Upper lobe of right lung (tissue), 1 donor: ENCODE measurements around the gene GNAI2. TPM values are rescaled to one million over a fixed set of nuclear protein-coding genes. Genes with fewer than 3 reads are reported as not detected.

Experiments
- ATAC-seq: fragments of 200-7000 bp; cut with Tn5 transposase; one replicate; pipeline ENCODE4 v1.9.1; 2020; ENCODE audit warnings: mild to moderate bottlenecking, moderate library complexity
- DNase-seq: peaks from one replicate; pipeline ENCODE4 v3.0.0-alpha.2; 2020
- H3K27ac ChIP-seq: fragments of 200-600 bp; one replicate; pipeline ENCODE4 v1.8.0; 2022
- H3K27me3 ChIP-seq: fragments of 200-600 bp; one replicate; pipeline ENCODE4 v1.8.0; 2022; ENCODE audit warnings: mild to moderate bottlenecking
- H3K36me3 ChIP-seq: fragments of 200-600 bp; one replicate; pipeline ENCODE4 v1.8.0; 2022
- H3K4me1 ChIP-seq: fragments of 200-600 bp; one replicate; pipeline ENCODE4 v1.8.0; 2022
- H3K4me3 ChIP-seq: fragments of 200-600 bp; one replicate; pipeline ENCODE4 v1.8.0; 2022; ENCODE audit warnings: mild to moderate bottlenecking
- H3K9me3 ChIP-seq: fragments of 200-600 bp; one replicate; pipeline ENCODE4 v1.8.0; 2022
- intact Hi-C: fragments of 100-400 bp; cut with DNase I; formaldehyde crosslinking; loops from one replicate; pipeline ENCODE4 v1.11.0; 2022
- total RNA-seq: library from RNA; stranded (reverse); fragmentation: NEBNext Ultra II Directional; extraction: Animal tissue kit (Norgen Biotek cat#: 25700); gene quantifications from one replicate; pipeline ENCODE4 v1.2.1, GENCODE V29; 2021
- TF ChIP-seq, protein P1 (sequence below): fragments of 200-600 bp; IDR thresholded peaks from one replicate; pipeline ENCODE4 v1.8.0; 2022; ENCODE audit warnings: antibody characterized with exemption
- donor health status: DM: no; HTN: yes; CAD: no; lungs with severe emphysema.

GNAI2 gene
- total RNA-seq, 1 donor from 2014 or later: 321 TPM

DNA sequence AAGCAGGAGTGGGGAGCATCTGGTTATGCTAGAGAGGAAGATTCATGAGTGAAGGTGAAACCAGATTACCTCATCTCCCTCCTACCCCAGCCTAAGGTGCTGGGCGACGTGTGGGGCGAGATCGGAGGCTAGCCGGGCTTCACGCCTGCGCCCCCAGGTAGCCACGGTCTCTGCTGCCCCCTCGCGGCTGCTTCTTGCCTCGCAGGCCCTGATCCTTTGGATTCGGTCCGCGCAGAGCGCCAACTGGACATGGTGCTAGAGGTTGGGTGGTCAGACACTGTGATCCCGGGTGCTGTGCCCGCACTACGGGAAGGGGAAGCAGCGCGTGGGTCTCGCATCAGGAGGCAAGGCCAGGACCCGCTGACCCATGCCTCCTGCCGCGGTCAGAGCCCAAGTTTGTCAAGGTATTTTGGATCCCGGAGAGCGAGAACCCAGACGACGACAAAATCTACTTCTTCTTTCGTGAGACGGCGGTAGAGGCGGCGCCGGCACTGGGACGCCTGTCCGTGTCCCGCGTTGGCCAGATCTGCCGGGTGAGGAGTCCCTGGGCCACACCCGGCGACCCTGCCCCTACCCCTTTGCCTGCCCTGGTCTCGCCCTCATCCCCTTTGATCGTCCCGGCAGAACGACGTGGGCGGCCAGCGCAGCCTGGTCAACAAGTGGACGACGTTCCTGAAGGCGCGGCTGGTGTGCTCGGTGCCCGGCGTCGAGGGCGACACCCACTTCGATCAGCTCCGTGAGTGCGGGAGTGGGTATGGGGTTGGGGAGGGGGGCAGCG, 37.1 kb downstream of the GNAI2 start:
- H3K9me3 ChIP-seq: no peaks in the 10 kb centered on the region
- ATAC-seq (peak; percentile 84), DNase-seq (peak; percentile 94)
- H3K4me3 ChIP-seq: peak overlapping the region; percentile 37
- intact Hi-C loops: loop anchor here (5.0 kb wide), 2 partner anchors 46 to 81 kb away; partner anchors contain the start of gene GNAT1
- H3K36me3 ChIP-seq: no peaks in the 10 kb centered on the region
- TF ChIP-seq, protein P1, sequence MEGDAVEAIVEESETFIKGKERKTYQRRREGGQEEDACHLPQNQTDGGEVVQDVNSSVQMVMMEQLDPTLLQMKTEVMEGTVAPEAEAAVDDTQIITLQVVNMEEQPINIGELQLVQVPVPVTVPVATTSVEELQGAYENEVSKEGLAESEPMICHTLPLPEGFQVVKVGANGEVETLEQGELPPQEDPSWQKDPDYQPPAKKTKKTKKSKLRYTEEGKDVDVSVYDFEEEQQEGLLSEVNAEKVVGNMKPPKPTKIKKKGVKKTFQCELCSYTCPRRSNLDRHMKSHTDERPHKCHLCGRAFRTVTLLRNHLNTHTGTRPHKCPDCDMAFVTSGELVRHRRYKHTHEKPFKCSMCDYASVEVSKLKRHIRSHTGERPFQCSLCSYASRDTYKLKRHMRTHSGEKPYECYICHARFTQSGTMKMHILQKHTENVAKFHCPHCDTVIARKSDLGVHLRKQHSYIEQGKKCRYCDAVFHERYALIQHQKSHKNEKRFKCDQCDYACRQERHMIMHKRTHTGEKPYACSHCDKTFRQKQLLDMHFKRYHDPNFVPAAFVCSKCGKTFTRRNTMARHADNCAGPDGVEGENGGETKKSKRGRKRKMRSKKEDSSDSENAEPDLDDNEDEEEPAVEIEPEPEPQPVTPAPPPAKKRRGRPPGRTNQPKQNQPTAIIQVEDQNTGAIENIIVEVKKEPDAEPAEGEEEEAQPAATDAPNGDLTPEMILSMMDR: peak; percentile 98
- peaks cover 7% of the 10 kb centered on the region for H3K27me3 ChIP-seq
- no peak overlapping the region for H3K27ac ChIP-seq
- H3K4me1 ChIP-seq: peaks cover 30% of the 10 kb centered on the region

DNA sequence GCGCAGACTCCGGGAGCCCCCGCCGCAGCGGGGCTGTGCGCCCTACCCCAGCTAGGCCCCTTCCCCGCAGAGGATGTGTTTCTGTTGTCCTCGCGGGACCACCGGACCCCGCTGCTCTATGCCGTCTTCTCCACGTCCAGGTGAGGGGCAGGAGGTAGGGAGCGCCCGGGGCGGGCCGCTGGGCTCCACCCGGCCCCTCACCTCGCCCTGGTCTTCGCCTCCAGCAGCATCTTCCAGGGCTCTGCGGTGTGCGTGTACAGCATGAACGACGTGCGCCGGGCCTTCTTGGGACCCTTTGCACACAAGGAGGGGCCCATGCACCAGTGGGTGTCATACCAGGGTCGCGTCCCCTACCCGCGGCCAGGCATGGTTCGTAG, 37.7 kb downstream of the GNAI2 start:
- Histone ChIP-seq H3K27me3 (peaks cover 7% of the 10 kb centered on the region), H3K4me3 (peak overlapping the region; percentile 37), H3K36me3 (no peaks in the 10 kb centered on the region), H3K27ac (no peak overlapping the region), H3K9me3 (no peaks in the 10 kb centered on the region), H3K4me1 (peaks cover 24% of the 10 kb centered on the region)
- TF ChIP-seq, protein P1: no peak
- ATAC-seq (no peak), DNase-seq (no peak)
- intact Hi-C loops: loop anchor here (5.0 kb wide), 2 partner anchors 46 to 81 kb away; partner anchors contain the start of gene GNAT1

DNA sequence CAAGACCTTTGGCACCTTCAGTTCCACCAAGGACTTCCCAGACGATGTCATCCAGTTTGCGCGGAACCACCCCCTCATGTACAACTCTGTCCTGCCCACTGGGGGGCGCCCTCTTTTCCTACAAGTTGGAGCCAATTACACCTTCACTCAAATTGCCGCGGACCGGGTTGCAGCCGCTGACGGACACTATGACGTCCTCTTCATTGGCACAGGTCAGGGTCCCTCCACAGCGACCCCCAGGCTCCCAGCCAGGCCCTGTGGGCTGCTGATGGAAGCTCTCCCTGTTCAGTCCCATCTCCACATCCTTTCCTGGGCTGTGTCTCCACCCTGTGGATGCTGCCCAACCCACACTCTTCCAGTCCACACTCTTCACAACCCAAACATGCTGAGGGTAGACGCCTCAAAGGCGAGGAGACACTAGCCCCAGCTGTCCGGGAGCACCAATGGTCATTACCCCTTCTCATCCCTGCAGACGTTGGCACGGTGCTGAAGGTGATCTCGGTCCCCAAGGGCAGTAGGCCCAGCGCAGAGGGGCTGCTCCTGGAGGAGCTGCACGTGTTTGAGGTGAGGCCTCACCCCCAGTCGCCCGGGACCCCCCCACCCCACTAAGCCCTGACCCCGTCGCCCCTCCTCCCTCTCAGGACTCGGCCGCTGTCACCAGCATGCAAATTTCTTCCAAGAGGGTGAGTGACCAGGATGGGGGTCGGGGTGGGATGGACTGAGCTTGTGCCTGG, 38.5 kb downstream of the GNAI2 start:
- H3K9me3 ChIP-seq: no peaks in the 10 kb centered on the region
- TF ChIP-seq, protein P1: peak; percentile 69
- intact Hi-C loops: loop anchor here (5.0 kb wide), 2 partner anchors 47 to 82 kb away; partner anchors contain the start of gene GNAT1
- H3K27me3 ChIP-seq: peaks cover 7% of the 10 kb centered on the region
- DNase-seq (peak; percentile 86), ATAC-seq (peak; percentile 57)
- no peak overlapping the region for H3K4me3 ChIP-seq
- H3K4me1 ChIP-seq: peaks cover 21% of the 10 kb centered on the region
- peak overlapping the region; percentile 3 for H3K27ac ChIP-seq
- no peaks in the 10 kb centered on the region for H3K36me3 ChIP-seq

DNA sequence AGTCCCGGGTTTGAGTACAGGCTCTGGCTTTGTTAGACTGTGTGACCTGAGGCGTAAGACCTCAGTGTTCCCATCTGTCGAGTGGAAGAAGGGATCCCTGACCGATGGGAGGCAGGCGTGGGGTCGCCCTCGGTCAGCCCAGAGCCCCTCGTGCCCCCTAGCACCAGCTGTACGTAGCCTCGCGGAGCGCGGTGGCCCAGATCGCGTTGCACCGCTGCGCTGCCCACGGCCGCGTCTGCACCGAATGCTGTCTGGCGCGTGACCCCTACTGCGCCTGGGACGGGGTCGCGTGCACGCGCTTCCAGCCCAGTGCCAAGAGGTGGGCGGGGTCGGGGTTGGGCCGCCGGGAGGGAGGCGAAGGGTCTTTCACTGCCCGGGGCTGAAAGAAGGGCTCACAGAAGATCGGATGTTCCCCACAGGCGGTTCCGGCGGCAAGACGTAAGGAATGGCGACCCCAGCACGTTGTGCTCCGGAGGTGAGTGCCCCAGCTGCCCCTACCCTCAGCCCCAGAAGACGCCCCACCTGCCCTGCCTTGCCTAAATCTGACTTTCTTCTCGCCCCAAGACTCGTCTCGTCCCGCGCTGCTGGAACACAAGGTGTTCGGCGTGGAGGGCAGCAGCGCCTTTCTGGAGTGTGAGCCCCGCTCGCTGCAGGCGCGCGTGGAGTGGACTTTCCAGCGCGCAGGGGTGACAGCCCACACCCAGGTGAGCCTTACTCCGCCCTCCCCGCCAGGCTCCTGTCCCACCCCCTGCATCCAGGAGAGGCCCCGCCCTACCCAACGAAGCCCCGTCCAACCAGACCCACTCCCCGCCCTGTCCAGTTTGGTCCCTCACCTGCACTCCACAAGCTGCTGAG, 39.4 kb downstream of the GNAI2 start:
- H3K4me3 ChIP-seq: no peak overlapping the region
- TF ChIP-seq, protein P1: no peak
- no peaks in the 10 kb centered on the region for H3K9me3 ChIP-seq
- no peaks in the 10 kb centered on the region for H3K36me3 ChIP-seq
- ATAC-seq (no peak), DNase-seq (no peak)
- peaks cover 21% of the 10 kb centered on the region for H3K4me1 ChIP-seq
- intact Hi-C loops: no loop called here
- H3K27me3 ChIP-seq: peaks cover 7% of the 10 kb centered on the region
- H3K27ac ChIP-seq: no peak overlapping the region

DNA sequence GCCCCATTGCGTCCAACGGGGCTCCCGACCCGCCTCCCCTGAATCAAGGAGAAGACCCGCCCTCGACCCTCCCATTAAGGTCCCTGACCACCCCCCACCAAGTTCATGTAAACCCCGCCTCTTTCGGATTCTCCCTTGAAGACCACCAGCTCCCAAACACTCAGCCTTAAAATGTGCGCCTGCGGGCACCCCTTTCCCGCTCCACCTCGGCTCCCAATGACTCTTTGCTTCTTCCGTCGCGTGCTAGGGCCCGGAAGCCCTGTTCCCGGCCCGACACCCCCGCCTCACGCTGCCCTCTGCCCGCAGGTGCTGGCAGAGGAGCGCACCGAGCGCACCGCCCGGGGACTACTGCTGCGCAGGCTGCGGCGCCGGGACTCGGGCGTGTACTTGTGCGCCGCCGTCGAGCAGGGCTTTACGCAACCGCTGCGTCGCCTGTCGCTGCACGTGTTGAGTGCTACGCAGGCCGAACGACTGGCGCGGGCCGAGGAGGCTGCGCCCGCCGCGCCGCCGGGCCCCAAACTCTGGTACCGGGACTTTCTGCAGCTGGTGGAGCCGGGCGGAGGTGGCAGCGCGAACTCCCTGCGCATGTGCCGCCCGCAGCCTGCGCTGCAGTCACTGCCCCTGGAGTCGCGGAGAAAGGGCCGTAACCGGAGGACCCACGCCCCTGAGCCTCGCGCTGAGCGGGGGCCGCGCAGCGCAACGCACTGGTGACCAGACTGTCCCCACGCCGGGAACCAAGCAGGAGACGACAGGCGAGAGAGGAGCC, 40.2 kb downstream of the GNAI2 start:
- TF ChIP-seq, protein P1: no peak
- Histone ChIP-seq H3K4me1 (peaks cover 21% of the 10 kb centered on the region), H3K4me3 (no peak overlapping the region), H3K27ac (no peak overlapping the region), H3K36me3 (no peaks in the 10 kb centered on the region), H3K9me3 (no peaks in the 10 kb centered on the region), H3K27me3 (peaks cover 7% of the 10 kb centered on the region)
- intact Hi-C loops: no loop called here
- DNase-seq (no peak), ATAC-seq (no peak)
